Stimulated activated naive CD8-positive, alpha-beta T cell treated with anti-CD3 and anti-CD28 coated beads, Interleukin-15, Interleukin-2, amounts not matched to agents 100 U/mL and 50 U/mL, for 24 hours (primary cell): ENCODE data around the gene WNK4.

Source experiments
- ATAC-seq: fragments of 150-1000 bp; cut with Tn5 transposase; one replicate; pipeline ENCODE4 v1.10.0; 2021
- DNase-seq: peaks from one replicate; pipeline ENCODE4 v3.0.0; 2021

Gene WNK4

GRCh38 chr17:42841975-42842685 is 61.7 kb downstream of the WNK4 start:
- ATAC-seq (no peak), DNase-seq (no peak)

DNA sequence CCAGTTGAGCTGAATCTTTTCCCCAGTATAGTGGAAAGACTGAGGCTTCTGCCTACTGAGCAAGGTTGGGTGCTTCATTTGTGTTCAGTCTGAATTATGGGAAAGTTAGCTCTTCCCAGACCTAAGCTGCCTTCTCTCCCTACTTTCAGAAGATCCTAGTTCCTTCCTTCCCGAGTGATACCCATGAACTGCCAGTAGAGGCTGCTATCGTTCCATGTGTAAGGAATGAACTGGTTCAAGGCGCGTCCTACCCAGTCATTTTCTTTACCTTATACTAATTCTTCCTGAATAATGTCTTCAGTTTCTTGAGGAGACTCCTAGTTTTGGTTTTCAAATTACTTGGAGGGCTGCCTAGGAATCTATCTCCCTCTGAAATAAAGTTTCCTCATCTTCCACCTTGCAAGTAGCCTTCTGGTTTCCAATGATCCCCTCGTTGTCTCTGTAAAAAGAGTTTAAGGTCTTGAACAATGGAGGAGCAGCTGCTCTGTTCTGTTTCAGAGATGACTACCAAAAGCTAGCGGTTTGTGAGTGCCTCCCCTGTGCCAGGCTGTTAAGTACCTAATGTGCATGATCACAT is 63.0 kb downstream of the WNK4 start:
- DNase-seq (no peak), ATAC-seq (no peak)

- no peak for DNase-seq
- no peak for ATAC-seq
Observed at GRCh38 chr17:42844271-42844670, 63.9 kb downstream of the WNK4 start, which contains the start of gene AOC2. Gene AOC2, plus strand, starts transcription at chr17:42844580. Its CDS starts 47 bp downstream, at chr17:42844627.

GRCh38 chr17:42844761-42845555 is 64.5 kb downstream of the WNK4 start:
- DNase-seq (no peak), ATAC-seq (no peak)

DNA sequence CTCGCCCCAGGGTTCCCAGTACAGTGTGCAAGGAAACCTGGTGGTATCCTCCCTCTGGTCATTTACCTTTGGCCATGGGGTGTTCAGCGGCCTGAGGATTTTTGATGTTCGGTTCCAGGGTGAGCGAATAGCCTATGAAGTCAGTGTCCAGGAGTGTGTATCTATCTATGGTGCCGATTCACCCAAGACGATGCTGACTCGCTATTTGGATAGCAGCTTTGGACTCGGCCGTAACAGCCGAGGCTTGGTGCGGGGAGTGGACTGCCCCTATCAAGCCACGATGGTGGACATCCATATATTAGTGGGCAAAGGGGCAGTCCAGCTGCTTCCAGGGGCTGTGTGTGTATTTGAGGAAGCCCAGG is 65.1 kb downstream of the WNK4 start:
- DNase-seq (no peak), ATAC-seq (peak; percentile 3)

DNA sequence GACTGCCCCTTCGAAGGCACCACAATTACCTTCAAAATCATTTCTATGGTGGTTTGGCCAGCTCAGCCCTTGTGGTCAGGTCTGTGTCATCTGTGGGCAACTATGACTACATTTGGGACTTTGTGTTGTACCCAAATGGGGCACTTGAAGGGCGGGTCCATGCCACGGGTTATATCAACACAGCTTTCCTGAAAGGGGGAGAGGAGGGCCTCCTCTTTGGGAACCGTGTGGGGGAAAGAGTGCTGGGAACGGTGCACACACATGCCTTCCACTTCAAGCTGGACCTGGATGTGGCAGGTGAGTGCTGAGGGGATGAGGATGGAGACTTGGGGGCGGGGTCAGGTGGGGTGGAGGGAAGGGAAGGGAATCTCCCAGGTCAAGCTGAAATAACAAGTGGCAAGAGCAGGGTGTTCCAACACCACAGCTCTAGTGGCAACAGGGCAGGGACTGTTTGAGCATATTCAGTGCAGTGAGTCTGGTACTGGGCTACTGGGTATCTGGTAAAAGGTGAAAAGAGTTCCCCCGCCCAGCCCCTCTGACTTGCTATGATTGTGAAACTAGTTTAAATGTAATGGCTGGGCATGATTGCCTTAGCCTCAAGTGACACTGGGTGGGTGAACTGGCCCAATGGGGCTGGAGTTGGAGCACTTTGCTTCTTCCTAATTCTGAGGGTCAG is 65.6 kb downstream of the WNK4 start:
- DNase-seq (peak; percentile 73), ATAC-seq (peak; percentile 88)
